Neural progenitor cell (in vitro differentiated cells): Measurements from ENCODE around the gene CHMP1B. TPM values are rescaled to one million over a fixed set of nuclear protein-coding genes. Genes with fewer than 3 reads are reported as not detected.

ENCODE experiments used
- DNase-seq: peaks from one replicate; pipeline ENCODE4 v3.0.0-alpha.2; 2016; ENCODE audit warnings: low spot score
- H2AFZ ChIP-seq: fragments of 200-600 bp; sonication (generic); replicated peaks from 2 replicates; pipeline ENCODE4 v1.6.1; 2016; ENCODE audit warnings: antibody characterized with exemption
- H3F3A ChIP-seq: fragments of 200-600 bp; sonication (generic); 2 replicates; pipeline ENCODE4 v1.6.1; 2016; ENCODE audit warnings: antibody characterized with exemption, low read depth
- H3K27ac ChIP-seq: fragments of 200-600 bp; sonication (generic); 2 replicates; pipeline ENCODE4 v1.5.1; 2016; ENCODE audit warnings: mild to moderate bottlenecking
- H3K27me3 ChIP-seq: fragments of 200-600 bp; sonication (generic); 2 replicates; pipeline ENCODE4 v1.6.1; 2016; ENCODE audit warnings: mild to moderate bottlenecking, moderate library complexity
- H3K36me3 ChIP-seq: fragments of 200-600 bp; sonication (generic); 2 replicates; pipeline ENCODE4 v1.5.1; 2016
- H3K4me1 ChIP-seq: fragments of 200-600 bp; sonication (generic); 2 replicates; pipeline ENCODE4 v1.6.1; 2016; ENCODE audit warnings: mixed run types
- H3K4me2 ChIP-seq: fragments of 200-600 bp; sonication (generic); 2 replicates; pipeline ENCODE4 v1.6.1; 2016
- H3K4me3 ChIP-seq: fragments of 200-600 bp; sonication (generic); 2 replicates; pipeline ENCODE4 v1.5.1; 2016
- H3K79me2 ChIP-seq: fragments of 200-600 bp; sonication (generic); 2 replicates; pipeline ENCODE4 v1.6.1; 2016; ENCODE audit warnings: low read depth
- H3K9ac ChIP-seq: fragments of 200-600 bp; sonication (generic); 2 replicates; pipeline ENCODE4 v1.6.1; 2016
- H3K9me3 ChIP-seq: fragments of 200-600 bp; sonication (generic); 2 replicates; pipeline ENCODE4 v1.5.1; 2016; ENCODE audit warnings: low read depth
- H4K20me1 ChIP-seq: fragments of 200-600 bp; sonication (generic); 2 replicates; pipeline ENCODE4 v1.6.1; 2016; ENCODE audit warnings: low read depth
- H3K27ac Mint-ChIP-seq: 3 replicates; pipeline ENCODE4 v1.8.0; 2021; ENCODE audit warnings: mixed read lengths
- H3K27me3 Mint-ChIP-seq: 2 replicates; pipeline ENCODE4 v1.8.0; 2022; ENCODE audit warnings: low read depth, mild to moderate bottlenecking, inconsistent platforms, moderate library complexity, mixed read lengths; ENCODE audit not compliant: insufficient read depth
- H3K36me3 Mint-ChIP-seq: 3 replicates; pipeline ENCODE4 v1.8.0; 2021; ENCODE audit warnings: mixed read lengths
- H3K4me1 Mint-ChIP-seq: 3 replicates; pipeline ENCODE4 v1.8.0; 2021; ENCODE audit warnings: mixed read lengths
- H3K4me3 Mint-ChIP-seq: 3 replicates; pipeline ENCODE4 v1.8.0; 2021; ENCODE audit warnings: mild to moderate bottlenecking, moderate library complexity, mixed read lengths
- H3K9me3 Mint-ChIP-seq: 3 replicates; pipeline ENCODE4 v1.8.0; 2020; ENCODE audit warnings: mixed read lengths
- CTCF ChIP-seq: fragments of 200-600 bp; sonication (generic); IDR thresholded peaks from 2 replicates; pipeline ENCODE4 v1.5.1; 2017; ENCODE audit warnings: antibody characterized with exemption, mild to moderate bottlenecking
- EZH2 ChIP-seq: fragments of 200-600 bp; sonication (generic); IDR thresholded peaks from 2 replicates; pipeline ENCODE4 v1.6.1; 2017; ENCODE audit warnings: antibody characterized with exemption, mild to moderate bottlenecking, moderate library complexity
- EZH2phosphoT487 ChIP-seq: fragments of 200-600 bp; sonication (generic); IDR thresholded peaks from 2 replicates; pipeline ENCODE4 v1.6.1; 2017; ENCODE audit warnings: antibody characterized with exemption
- total RNA-seq: library from RNA; depleted of rRNA; stranded (reverse); fragments of >200 nt; gene quantifications from 2 replicates; pipeline ENCODE4 v1.2.3, GENCODE V29; 2015; ENCODE audit warnings: low replicate concordance

Gene CHMP1B
- total RNA-seq, 1 donor from 2014 or later = 62.9 TPM

GRCh38 chr18:11871501-11871900, 20.3 kb downstream of the CHMP1B start:
- Histone ChIP-seq H3K4me3 (no peak overlapping the region), H2AFZ (no peak overlapping the region), H3K27ac (no peak overlapping the region), H3K4me1 (no peaks in the 10 kb centered on the region), H3K27me3 (no peaks in the 10 kb centered on the region), H3F3A (no peaks in the 10 kb centered on the region), H3K9ac (no peak overlapping the region), H3K9me3 (no peaks in the 10 kb centered on the region), H3K4me2 (no peak overlapping the region), H4K20me1 (no peaks in the 10 kb centered on the region), H3K36me3 (no peaks in the 10 kb centered on the region), H3K79me2 (no peaks in the 10 kb centered on the region)
- no peak for DNase-seq
- Mint-ChIP-seq H3K9me3 (no peaks in the 10 kb centered on the region), H3K27ac (peak overlapping the region; percentile 89), H3K4me3 (no peak overlapping the region), H3K36me3 (peaks cover 12% of the 10 kb centered on the region), H3K4me1 (peaks cover 4% of the 10 kb centered on the region), H3K27me3 (peaks cover 3% of the 10 kb centered on the region)
- no peak for TF ChIP-seq EZH2

- no peak overlapping the region for H3K4me3 Mint-ChIP-seq
- no peak for TF ChIP-seq EZH2
- peak; percentile 50 for TF ChIP-seq CTCF
- Histone ChIP-seq H3K9ac (no peak overlapping the region), H3K27ac (no peak overlapping the region), H2AFZ (no peak overlapping the region), H3F3A (no peaks in the 10 kb centered on the region), H3K79me2 (no peaks in the 10 kb centered on the region), H3K4me3 (no peak overlapping the region), H3K9me3 (no peaks in the 10 kb centered on the region), H4K20me1 (no peaks in the 10 kb centered on the region), H3K4me1 (no peaks in the 10 kb centered on the region), H3K36me3 (no peaks in the 10 kb centered on the region), H3K4me2 (no peak overlapping the region), H3K27me3 (no peaks in the 10 kb centered on the region)
- DNase-seq = peak; percentile 52
- H3K9me3 Mint-ChIP-seq = no peaks in the 10 kb centered on the region
- H3K27ac Mint-ChIP-seq = no peak overlapping the region
- peaks cover 17% of the 10 kb centered on the region for H3K36me3 Mint-ChIP-seq
- H3K27me3 Mint-ChIP-seq = peaks cover 3% of the 10 kb centered on the region
- H3K4me1 Mint-ChIP-seq = no peaks in the 10 kb centered on the region
Observed at GRCh38 chr18:11872479-11873136, 21.4 kb downstream of the CHMP1B start.

- no peak for TF ChIP-seq CTCF
- no peak for TF ChIP-seq EZH2
- TF ChIP-seq EZH2phosphoT487 = no peak
- Histone ChIP-seq H3K9me3 (no peaks in the 10 kb centered on the region), H3K79me2 (no peaks in the 10 kb centered on the region), H3K4me3 (no peak overlapping the region), H2AFZ (no peak overlapping the region), H3K4me2 (no peak overlapping the region), H3K27me3 (no peaks in the 10 kb centered on the region), H3K36me3 (no peaks in the 10 kb centered on the region), H3K4me1 (no peaks in the 10 kb centered on the region), H3K27ac (no peak overlapping the region), H3F3A (no peaks in the 10 kb centered on the region), H3K9ac (no peak overlapping the region), H4K20me1 (no peaks in the 10 kb centered on the region)
- H3K27me3 Mint-ChIP-seq = peaks cover 3% of the 10 kb centered on the region
- no peak overlapping the region for H3K4me3 Mint-ChIP-seq
- H3K27ac Mint-ChIP-seq = peak overlapping the region; percentile 79
- H3K36me3 Mint-ChIP-seq = peaks cover 15% of the 10 kb centered on the region
- no peaks in the 10 kb centered on the region for H3K4me1 Mint-ChIP-seq
- no peaks in the 10 kb centered on the region for H3K9me3 Mint-ChIP-seq
- DNase-seq = no peak
Observed at GRCh38 chr18:11873670-11874340, 22.6 kb downstream of the CHMP1B start.

GRCh38 chr18:11874676-11875075, 23.5 kb downstream of the CHMP1B start:
- Histone ChIP-seq H3K79me2 (no peaks in the 10 kb centered on the region), H3K27ac (no peak overlapping the region), H3K9ac (no peak overlapping the region), H3K36me3 (no peaks in the 10 kb centered on the region), H3K9me3 (no peaks in the 10 kb centered on the region), H3K4me2 (no peak overlapping the region), H3K4me1 (no peaks in the 10 kb centered on the region), H2AFZ (no peak overlapping the region), H3K4me3 (no peak overlapping the region), H3K27me3 (no peaks in the 10 kb centered on the region), H4K20me1 (no peaks in the 10 kb centered on the region), H3F3A (no peaks in the 10 kb centered on the region)
- no peak for TF ChIP-seq CTCF
- no peak for TF ChIP-seq EZH2phosphoT487
- TF ChIP-seq EZH2 = no peak
- Mint-ChIP-seq H3K4me1 (no peaks in the 10 kb centered on the region), H3K9me3 (no peaks in the 10 kb centered on the region), H3K36me3 (peaks cover 15% of the 10 kb centered on the region), H3K27me3 (peaks cover 3% of the 10 kb centered on the region), H3K27ac (peak overlapping the region; percentile 34), H3K4me3 (no peak overlapping the region)
- DNase-seq = no peak
